Panc1 (cell line): ENCODE data around the gene AP3M1.

ENCODE experiments used
- TCF7L2 ChIP-seq: IDR thresholded peaks from 2 replicates; pipeline ENCODE4 v1.6.1; 2011; ENCODE audit warnings: mild to moderate bottlenecking, low read depth, low read length, inconsistent platforms
- TF ChIP-seq, protein P1 (sequence below): fragments of 450-650 bp; IDR thresholded peaks from 2 replicates; pipeline ENCODE4 v1.5.1; 2017; ENCODE audit warnings: mild to moderate bottlenecking

DNA sequence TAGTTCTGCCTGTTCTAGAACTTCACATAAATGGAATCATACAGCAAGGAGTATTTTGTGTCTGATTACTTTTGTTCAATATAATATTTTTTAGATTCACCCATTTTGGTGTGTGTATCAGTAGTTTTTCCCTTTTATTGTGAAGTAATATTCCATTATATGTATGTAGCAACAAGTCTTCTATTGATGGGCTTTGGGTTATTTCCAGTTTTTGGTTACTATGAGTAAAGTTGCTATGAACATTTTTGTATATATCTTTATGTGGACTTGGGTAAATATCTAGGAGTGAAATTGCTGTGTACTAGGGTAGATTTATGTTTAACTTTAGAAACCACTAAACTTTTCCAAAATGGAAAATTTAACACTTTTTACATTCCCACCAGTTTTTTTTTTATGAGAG, 36.0 kb upstream of the AP3M1 start:
- TF ChIP-seq TCF7L2: no peak
- TF ChIP-seq, protein P1, sequence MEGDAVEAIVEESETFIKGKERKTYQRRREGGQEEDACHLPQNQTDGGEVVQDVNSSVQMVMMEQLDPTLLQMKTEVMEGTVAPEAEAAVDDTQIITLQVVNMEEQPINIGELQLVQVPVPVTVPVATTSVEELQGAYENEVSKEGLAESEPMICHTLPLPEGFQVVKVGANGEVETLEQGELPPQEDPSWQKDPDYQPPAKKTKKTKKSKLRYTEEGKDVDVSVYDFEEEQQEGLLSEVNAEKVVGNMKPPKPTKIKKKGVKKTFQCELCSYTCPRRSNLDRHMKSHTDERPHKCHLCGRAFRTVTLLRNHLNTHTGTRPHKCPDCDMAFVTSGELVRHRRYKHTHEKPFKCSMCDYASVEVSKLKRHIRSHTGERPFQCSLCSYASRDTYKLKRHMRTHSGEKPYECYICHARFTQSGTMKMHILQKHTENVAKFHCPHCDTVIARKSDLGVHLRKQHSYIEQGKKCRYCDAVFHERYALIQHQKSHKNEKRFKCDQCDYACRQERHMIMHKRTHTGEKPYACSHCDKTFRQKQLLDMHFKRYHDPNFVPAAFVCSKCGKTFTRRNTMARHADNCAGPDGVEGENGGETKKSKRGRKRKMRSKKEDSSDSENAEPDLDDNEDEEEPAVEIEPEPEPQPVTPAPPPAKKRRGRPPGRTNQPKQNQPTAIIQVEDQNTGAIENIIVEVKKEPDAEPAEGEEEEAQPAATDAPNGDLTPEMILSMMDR: no peak
